ENCODE measurements around the gene BCL2L14. TPM values are rescaled to one million over a fixed set of nuclear protein-coding genes. Genes with fewer than 3 reads are reported as not detected.
"Not testable (repeated sequence)": the region's sequence is repeated elsewhere in the genome, so short reads cannot be mapped to it uniquely, and the experiment has no call there.

BCL2L14 gene
- polyA plus RNA-seq, 1 of the 3 experiments (the other 2 are of a cell fraction): not detected

- no peaks in the 10 kb centered on the region for H3K4me1 ChIP-seq (ENCODE audit: control insufficient read depth in 1 of 2, insufficient read depth in 2 of 2, low read depth in 1 of 2, low read length in 1 of 2)
- no peak overlapping the region for H2AFZ ChIP-seq (ENCODE audit: low read depth)
- H3K27ac ChIP-seq (ENCODE audit: low read depth in 2 of 2, low read length in 1 of 2): no peak overlapping the region
- H3K79me2 ChIP-seq (ENCODE audit: insufficient read depth): no peaks in the 10 kb centered on the region
- H3K4me3 ChIP-seq (ENCODE audit: low read depth in 2 of 2, low read length in 1 of 2): no peak overlapping the region
- no peaks in the 10 kb centered on the region for H3K9me2 ChIP-seq
- WGBS (ENCODE audit: low lambda C conversion rate): 98% methylated on average over 1 of the region's 1 CpG
- POLR2A ChIA-PET: no interaction called here
- CTCF ChIA-PET: no interaction called here
- DNase-seq: no peak
- no peaks in the 10 kb centered on the region for H3K27me3 ChIP-seq (ENCODE audit: insufficient read depth)
- no peak overlapping the region for H3K9ac ChIP-seq
- 0 out of 2 replicates have a peak, but pooled peaks cover 14% of the 10 kb centered on the region for H3K9me3 ChIP-seq
- H3F3A ChIP-seq (replicated peaks; ENCODE audit: insufficient read depth): peaks cover 3% of the 10 kb centered on the region
- no peak overlapping the region for H3K4me2 ChIP-seq
- no peak for TF ChIP-seq RCOR1 (IDR thresholded peaks at IDR 0.05; ENCODE audit: low read length)
- TF ChIP-seq USF2 (IDR thresholded peaks at IDR 0.05; ENCODE audit: borderline replicate concordance, low read depth, low read length): no peak
- no peak for TF ChIP-seq SIN3A (IDR thresholded peaks at IDR 0.05; ENCODE audit: borderline replicate concordance, low read depth, low read length)
- TF ChIP-seq FOXM1 (IDR thresholded peaks at IDR 0.05; ENCODE audit: low read depth): no peak
- TF ChIP-seq NFIC (IDR thresholded peaks at IDR 0.05; ENCODE audit: borderline replicate concordance): no peak
- no peak for TF ChIP-seq IRF3 (IDR thresholded peaks at IDR 0.05; ENCODE audit: low read depth, low read length)
- no peak for TF ChIP-seq YY1 (IDR thresholded peaks at IDR 0.05; ENCODE audit: low read depth)
- TF ChIP-seq EZH2phosphoT487 (IDR thresholded peaks at IDR 0.05; ENCODE audit: borderline replicate concordance, low read depth): no peak
- TF ChIP-seq RXRA (IDR thresholded peaks at IDR 0.05; ENCODE audit: borderline replicate concordance, low read depth): no peak
- no peak for TF ChIP-seq RFX5 (IDR thresholded peaks at IDR 0.05; ENCODE audit: low read length)
- no peak for TF ChIP-seq TCF12 (IDR thresholded peaks at IDR 0.05)
- no peak for TF ChIP-seq TAF1 (IDR thresholded peaks at IDR 0.05; ENCODE audit: borderline replicate concordance, low read depth, low read length)
- no peak for TF ChIP-seq ZBTB33 (IDR thresholded peaks at IDR 0.05; ENCODE audit: borderline replicate concordance, low read depth)
- TF ChIP-seq NRF1 (IDR thresholded peaks at IDR 0.05; ENCODE audit: low read depth, low read length): no peak
- no peak for TF ChIP-seq EP300 (IDR thresholded peaks at IDR 0.05; ENCODE audit: borderline replicate concordance in 1 of 2, low read depth in 1 of 2, low read length in 1 of 2)
- no peak for TF ChIP-seq MAX (IDR thresholded peaks at IDR 0.05; ENCODE audit: low read depth)
- TF ChIP-seq MEF2A (IDR thresholded peaks at IDR 0.05; ENCODE audit: borderline replicate concordance, low read depth): no peak
- peaks cover 3 to 23% of the 10 kb centered on the region in 2 experiments for H3K36me3 ChIP-seq (replicated peaks in 1 of 2; ENCODE audit: control insufficient read depth in 1 of 2, insufficient read depth in 2 of 2, low read length in 1 of 2)
- no peaks in the 10 kb centered on the region for H4K20me1 ChIP-seq (ENCODE audit: insufficient read depth)
Observed at GRCh38 chr12:12108441-12109058, 37.8 kb downstream of the BCL2L14 start.

- DNase-seq; H3K4me3 ChIP-seq (ENCODE audit: low read depth in 2 of 2, low read length in 1 of 2); H3K4me1 ChIP-seq (ENCODE audit: control insufficient read depth in 1 of 2, insufficient read depth in 2 of 2, low read depth in 1 of 2, low read length in 1 of 2); H3K9ac ChIP-seq; CTCF ChIA-PET; H2AFZ ChIP-seq (ENCODE audit: low read depth); POLR2A ChIA-PET; H3F3A ChIP-seq (replicated peaks; ENCODE audit: insufficient read depth); H3K27me3 ChIP-seq (ENCODE audit: insufficient read depth); H3K79me2 ChIP-seq (ENCODE audit: insufficient read depth); H3K9me2 ChIP-seq; H3K27ac ChIP-seq (ENCODE audit: low read depth in 2 of 2, low read length in 1 of 2); H4K20me1 ChIP-seq (ENCODE audit: insufficient read depth); H3K4me2 ChIP-seq: not testable (repeated sequence)
- peaks cover 7 to 28% of the 10 kb centered on the region in 2 experiments for H3K36me3 ChIP-seq (replicated peaks in 1 of 2; ENCODE audit: control insufficient read depth in 1 of 2, insufficient read depth in 2 of 2, low read length in 1 of 2)
- 0 out of 2 replicates have a peak, but pooled peaks cover 10% of the 10 kb centered on the region for H3K9me3 ChIP-seq
- whole genome bisulfite sequencing (ENCODE audit: low lambda C conversion rate): 90% methylated on average over 36 of the region's 37 CpGs
Observed at GRCh38 chr12:12110923-12111555, 40.3 kb downstream of the BCL2L14 start.
